Peyer's patch (tissue), 4 donors: ENCODE data around the gene STING1. TPM values are rescaled to one million over a fixed set of nuclear protein-coding genes. Genes with fewer than 3 reads are reported as not detected.

Experiments
- DNase-seq, 3 donors: peaks; one replicate each; pipeline ENCODE4 v3.0.0-alpha.2; 2017 to 2019
- H3K27ac ChIP-seq, 4 donors: fragments of 200-600 bp; sonication (generic); one replicate each; pipeline ENCODE4 v1.5.1; 2016 to 2019
- H3K27me3 ChIP-seq, 2 donors: fragments of 200-600 bp; sonication (generic); one replicate each; pipeline ENCODE4 v1.5.1; 2019
- H3K36me3 ChIP-seq, 3 donors: fragments of 200-600 bp; sonication (generic); one replicate each; pipeline ENCODE4 v1.5.1; 2016 to 2019
- H3K4me1 ChIP-seq, 4 donors: fragments of 200-600 bp; sonication (generic); one replicate each; pipeline ENCODE4 v1.5.1; 2016 to 2019
- H3K4me3 ChIP-seq, 4 donors: fragments of 200-600 bp; sonication (generic); 1 replicate in 3 of 4; 2 replicates in 1 of 4; pipeline ENCODE4 v1.5.1; 2016 to 2019; ENCODE audit warnings: mild to moderate bottlenecking in 1 of 4
- H3K9me3 ChIP-seq, 4 donors: fragments of 200-600 bp; sonication (generic); one replicate each; pipeline ENCODE4 v1.5.1; 2016 to 2019; ENCODE audit warnings: mild to moderate bottlenecking in 1 of 4
- CTCF ChIP-seq, 6 experiments: fragments of 450-650 bp in 4 of 6; fragments of 200-600 bp in 2 of 6; sonication (generic) in 1 of 6; IDR thresholded peaks; one replicate each; pipeline ENCODE4 v1.5.1; 2017 to 2019; ENCODE audit warnings: antibody characterized with exemption in 6 of 6, mild to moderate bottlenecking in 3 of 6, moderate library complexity in 1 of 6
- POLR2A ChIP-seq, 2 donors: fragments of 450-650 bp; IDR thresholded peaks; one replicate each; pipeline ENCODE4 v1.5.1; 2017; ENCODE audit warnings: antibody characterized with exemption in 2 of 2, mild to moderate bottlenecking in 2 of 2, moderate library complexity in 2 of 2
- total RNA-seq, 4 donors: library from RNA; depleted of rRNA; stranded (reverse); fragments of >200 nt; gene quantifications; one replicate each; pipeline ENCODE4 v1.1.0, GENCODE V29; 2016

Gene STING1
- total RNA-seq, 4 donors from 2014 or later: 9.5 to 48.7 (median 18.0) TPM

- Histone ChIP-seq H3K27ac (peak overlapping the region; percentile 30 to 69 (median 62)), H3K27me3 (no peaks in the 10 kb centered on the region), H3K4me3 (no peak overlapping the region), H3K4me1 (peaks cover 0 to 16% (median 8%) of the 10 kb centered on the region in 4 donors), H3K9me3 (no peaks in the 10 kb centered on the region), H3K36me3 (no peaks in the 10 kb centered on the region)
- TF ChIP-seq CTCF (IDR thresholded peaks at IDR 0.05): no peak
- no peak for TF ChIP-seq POLR2A (IDR thresholded peaks at IDR 0.05)
- DNase-seq: no peak
These were observed 23.1 kb downstream of the STING1 start for GRCh38 chr5:139459451-139459934.

- H3K4me3 ChIP-seq: no peak overlapping the region
- no peak for TF ChIP-seq POLR2A (IDR thresholded peaks at IDR 0.05)
- no peak for TF ChIP-seq CTCF (IDR thresholded peaks at IDR 0.05)
- H3K4me1 ChIP-seq: peaks cover 0 to 16% (median 8%) of the 10 kb centered on the region in 4 donors
- H3K27ac ChIP-seq: peak overlapping the region; percentile 30 to 69 (median 62)
- DNase-seq: peak in 2 of 3 donors; percentile 78 to 92
- no peaks in the 10 kb centered on the region for H3K27me3 ChIP-seq
- no peaks in the 10 kb centered on the region for H3K9me3 ChIP-seq
- H3K36me3 ChIP-seq: no peaks in the 10 kb centered on the region
These were observed 23.8 kb downstream of the STING1 start for GRCh38 chr5:139458580-139459407.

- TF ChIP-seq POLR2A (IDR thresholded peaks at IDR 0.05): no peak
- no peak for TF ChIP-seq CTCF (IDR thresholded peaks at IDR 0.05)
- no peak overlapping the region for H3K4me3 ChIP-seq
- H3K4me1 ChIP-seq: peaks cover 0 to 16% (median 8%) of the 10 kb centered on the region in 4 donors
- no peaks in the 10 kb centered on the region for H3K27me3 ChIP-seq
- DNase-seq: no peak
- peak overlapping the region in 1 of 4 donors; percentile 30 for H3K27ac ChIP-seq
- no peaks in the 10 kb centered on the region for H3K36me3 ChIP-seq
- no peaks in the 10 kb centered on the region for H3K9me3 ChIP-seq
These were observed 24.8 kb downstream of the STING1 start for GRCh38 chr5:139457653-139458306.

- no peaks in the 10 kb centered on the region for H3K9me3 ChIP-seq
- H3K36me3 ChIP-seq: no peaks in the 10 kb centered on the region
- H3K27ac ChIP-seq: no peak overlapping the region
- H3K27me3 ChIP-seq: no peaks in the 10 kb centered on the region
- no peak overlapping the region for H3K4me3 ChIP-seq
- peaks cover 0 to 16% (median 8%) of the 10 kb centered on the region in 4 donors for H3K4me1 ChIP-seq
- DNase-seq: no peak
- TF ChIP-seq POLR2A (IDR thresholded peaks at IDR 0.05) (no peak), CTCF (IDR thresholded peaks at IDR 0.05) (no peak)
These were observed 25.3 kb downstream of the STING1 start for GRCh38 chr5:139457241-139457640.

GRCh38 chr5:139456776-139457175 lies 25.8 kb downstream of the STING1 start:
- Histone ChIP-seq H3K27ac (no peak overlapping the region), H3K27me3 (no peaks in the 10 kb centered on the region), H3K4me3 (no peak overlapping the region), H3K36me3 (no peaks in the 10 kb centered on the region), H3K4me1 (peaks cover 0 to 16% (median 8%) of the 10 kb centered on the region in 4 donors), H3K9me3 (no peaks in the 10 kb centered on the region)
- DNase-seq: no peak
- TF ChIP-seq POLR2A (IDR thresholded peaks at IDR 0.05): no peak
- no peak for TF ChIP-seq CTCF (IDR thresholded peaks at IDR 0.05)
